Left renal cortex interstitium (tissue), 4 donors: ENCODE measurements around the gene TTC27. TPM values are rescaled to one million over a fixed set of nuclear protein-coding genes. Genes with fewer than 3 reads are reported as not detected.
"Not testable (repeated sequence)": the region's sequence is repeated elsewhere in the genome, so short reads cannot be mapped to it uniquely, and the experiment has no call there.

Source experiments
- DNase-seq, 4 donors: peaks; one replicate each; pipeline ENCODE4 v3.0.0-alpha.2; 2013; ENCODE audit warnings: low read depth in 4 of 4, low spot score in 2 of 4, missing footprints in 1 of 4
- polyA plus RNA-seq, 4 donors: library from polyadenylated mRNA; unstranded; fragments of 120-200 nt; gene quantifications; one replicate each; pipeline ENCODE4 v1.2.1, GENCODE V29; 2013; ENCODE audit not compliant: insufficient read length in 4 of 4

The TTC27 gene
- polyA plus RNA-seq, 4 donors = 19.4 to 25.7 (median 23.0) TPM

- DNase-seq = no peak
Observed at GRCh38 chr2:32750880-32751279, 123.0 kb downstream of the TTC27 start.

GRCh38 chr2:32752205-32752604 is 124.4 kb downstream of the TTC27 start:
- no peak for DNase-seq

- DNase-seq = no peak
Observed at GRCh38 chr2:32752952-32753351, 125.1 kb downstream of the TTC27 start.

- DNase-seq = not testable (repeated sequence)
Observed at GRCh38 chr2:32754676-32755075, 126.8 kb downstream of the TTC27 start.

GRCh38 chr2:32755666-32756065 is 127.8 kb downstream of the TTC27 start:
- no peak for DNase-seq

- no peak for DNase-seq
Observed at GRCh38 chr2:32756074-32756727, 128.4 kb downstream of the TTC27 start.

- no peak for DNase-seq
Observed at GRCh38 chr2:32758232-32758631, 130.4 kb downstream of the TTC27 start.

GRCh38 chr2:32760628-32761027 is 132.8 kb downstream of the TTC27 start:
- DNase-seq = no peak

GRCh38 chr2:32768387-32769174 is 140.7 kb downstream of the TTC27 start:
- no peak for DNase-seq

GRCh38 chr2:32770360-32770759 is 142.5 kb downstream of the TTC27 start:
- DNase-seq = no peak

GRCh38 chr2:32772638-32773447 is 145.0 kb downstream of the TTC27 start:
- peak; percentile 32 to 56 (median 45) for DNase-seq

GRCh38 chr2:32773448-32773808 is 145.6 kb downstream of the TTC27 start:
- no peak for DNase-seq

GRCh38 chr2:32775954-32776353 is 148.1 kb downstream of the TTC27 start:
- no peak for DNase-seq

- DNase-seq = no peak
Observed at GRCh38 chr2:32777714-32778113, 149.9 kb downstream of the TTC27 start.

- DNase-seq = no peak
Observed at GRCh38 chr2:32780961-32781360, 153.1 kb downstream of the TTC27 start.

- DNase-seq = no peak
Observed at GRCh38 chr2:32783469-32783868, 155.6 kb downstream of the TTC27 start.

- DNase-seq = no peak
Observed at GRCh38 chr2:32783933-32784332, 156.1 kb downstream of the TTC27 start.

- no peak for DNase-seq
Observed at GRCh38 chr2:32787207-32787606, 159.4 kb downstream of the TTC27 start.

GRCh38 chr2:32788114-32788513 is 160.3 kb downstream of the TTC27 start:
- DNase-seq = no peak

- DNase-seq = no peak
Observed at GRCh38 chr2:32792416-32792815, 164.6 kb downstream of the TTC27 start.

GRCh38 chr2:32798829-32799228 is 171.0 kb downstream of the TTC27 start:
- no peak for DNase-seq
